Sciatic nerve (tissue), 2 donors: ENCODE results near the gene ASCC3. TPM values are rescaled to one million over a fixed set of nuclear protein-coding genes. Genes with fewer than 3 reads are reported as not detected.

Experiments used
- ATAC-seq: fragments of 200-7000 bp; cut with Tn5 transposase; one replicate; pipeline ENCODE4 v1.9.1; 2020; ENCODE audit warnings: mild to moderate bottlenecking, moderate library complexity
- DNase-seq: peaks from one replicate; pipeline ENCODE4 v3.0.0-alpha.2; 2020; ENCODE audit warnings: low spot score
- intact Hi-C: fragments of 100-400 bp; cut with DNase I; formaldehyde crosslinking; loops from one replicate; pipeline ENCODE4 v1.14.2; 2022
- total RNA-seq: library from RNA; stranded (reverse); fragmentation: NEBNext Ultra II Directional; extraction: Animal tissue kit (Norgen Biotek cat#: 25700); gene quantifications from one replicate; pipeline ENCODE4 v1.2.1, GENCODE V29; 2021
- donor health status: DM: no; HTN: no; CAD: no.
- donor health status: DM: no; HTN: no; CAD: no.

The ASCC3 gene
- total RNA-seq, 1 donor from 2014 or later = 36.9 TPM

- DNase-seq = no peak
- no peak for ATAC-seq
- intact Hi-C loops = loop anchor here (10.0 kb wide), 1 partner anchor 859 kb away; the partner anchor contains the start of gene PRDM13
Measured at GRCh38 chr6:100463630-100464161, 417.4 kb downstream of the ASCC3 start.

GRCh38 chr6:100462706-100463629, 418.2 kb downstream of the ASCC3 start:
- no peak for ATAC-seq
- no peak for DNase-seq
- intact Hi-C loops = loop anchor here (10.0 kb wide), 1 partner anchor 858 kb away; the partner anchor contains the start of gene PRDM13

DNA sequence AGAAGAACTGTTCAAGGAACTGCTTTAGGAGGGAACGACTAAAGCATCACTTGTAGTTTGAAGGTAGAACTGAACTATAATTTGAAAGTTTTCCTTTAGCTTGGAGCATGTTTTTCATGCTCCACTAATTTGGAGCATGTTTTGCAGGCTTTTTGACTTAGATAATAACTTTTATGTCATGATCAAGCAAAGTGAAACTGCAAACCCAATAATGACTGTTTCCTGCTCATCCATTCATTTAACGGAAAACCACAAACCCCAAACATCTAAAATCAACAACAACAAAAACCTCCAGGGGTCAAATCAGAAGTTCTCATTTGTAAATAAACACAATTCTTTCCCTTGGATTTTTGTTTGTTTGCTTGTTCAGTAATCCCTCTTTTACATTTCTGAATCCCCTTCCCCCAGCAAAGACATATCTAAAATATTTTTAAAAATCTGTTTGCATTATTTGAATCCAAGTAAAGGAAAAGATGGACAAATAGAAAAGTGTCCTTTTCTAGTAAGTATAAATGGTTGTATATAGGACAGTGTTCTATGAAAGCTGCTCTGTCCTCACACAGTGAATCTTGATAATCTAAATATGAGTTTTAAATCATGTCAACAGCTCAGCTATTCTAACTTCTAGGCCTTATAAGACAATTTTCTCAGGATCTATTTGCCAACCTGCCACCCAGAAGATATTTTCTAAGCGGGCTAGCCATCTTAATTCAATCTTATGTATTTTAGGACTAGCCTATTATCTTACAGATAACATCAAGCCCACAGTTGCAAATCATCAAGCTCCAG, 419.0 kb downstream of the ASCC3 start:
- DNase-seq = no peak
- intact Hi-C loops = loop anchor here (10.0 kb wide), 1 partner anchor 857 kb away; the partner anchor contains the start of gene PRDM13
- no peak for ATAC-seq

DNA sequence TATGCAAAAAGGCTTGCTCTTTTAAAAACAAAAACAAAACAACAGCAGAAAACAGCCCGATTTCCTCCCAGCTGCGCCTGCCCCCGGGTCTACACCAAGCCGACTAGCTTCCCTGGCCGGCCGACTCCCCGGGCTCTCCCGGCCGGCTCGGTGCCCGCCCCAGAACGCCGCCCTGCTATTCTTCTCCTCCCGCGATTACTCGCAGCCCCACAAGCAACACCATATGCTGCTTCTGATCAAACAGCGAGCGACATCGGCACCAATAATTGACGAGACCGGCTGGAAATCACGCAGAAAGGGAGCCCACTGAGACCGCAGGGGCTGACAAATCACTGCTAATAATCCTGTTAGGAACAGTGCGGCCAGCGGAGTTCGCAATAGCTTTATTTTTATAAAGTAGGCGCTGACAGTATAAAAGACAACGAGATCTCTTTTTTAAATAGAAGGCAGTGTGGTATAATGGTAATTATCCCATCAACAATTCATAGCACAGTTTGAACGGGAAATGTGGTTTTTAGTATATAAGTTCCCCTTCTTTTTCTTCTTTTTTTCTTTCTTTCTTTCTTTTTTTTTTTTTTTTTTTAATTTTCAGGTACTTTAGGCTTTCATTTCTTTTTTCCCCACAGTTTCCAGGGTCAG, 419.7 kb downstream of the ASCC3 start:
- DNase-seq = no peak
- intact Hi-C loops = loop anchor here (10.0 kb wide), 1 partner anchor 857 kb away; the partner anchor contains the start of gene PRDM13
- no peak for ATAC-seq

- intact Hi-C loops = loop anchor here (10.0 kb wide), 1 partner anchor 856 kb away; the partner anchor contains the start of gene PRDM13
- ATAC-seq (no peak), DNase-seq (no peak)
Measured at GRCh38 chr6:100460650-100461204, 420.4 kb downstream of the ASCC3 start.

DNA sequence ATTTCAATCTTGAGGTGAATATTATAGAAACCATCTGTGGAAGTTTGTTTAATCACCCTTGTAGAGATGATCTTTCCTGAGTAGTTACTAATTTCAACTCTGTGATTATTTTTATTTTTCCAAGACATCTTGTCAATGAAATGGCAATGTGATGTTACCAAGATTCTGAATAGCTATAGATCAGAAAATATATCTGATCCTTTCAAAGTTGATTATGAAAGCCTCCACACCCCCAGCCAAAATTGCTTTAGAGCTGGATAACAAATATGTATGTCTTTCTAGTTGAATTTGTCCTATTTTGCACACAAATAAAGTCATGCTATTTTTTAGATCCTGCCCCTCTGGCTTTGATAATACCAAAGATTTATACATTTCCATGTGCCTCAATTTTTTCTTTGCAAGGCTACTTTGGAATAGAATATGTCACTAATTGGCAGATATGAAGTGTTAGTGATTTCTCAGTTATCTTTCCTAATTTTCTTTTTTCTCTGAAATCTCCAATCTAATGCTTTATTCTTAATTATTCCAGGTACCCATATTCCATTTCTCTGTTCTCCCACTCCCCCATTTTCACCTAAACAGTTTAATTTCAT, 421.4 kb downstream of the ASCC3 start:
- ATAC-seq (no peak), DNase-seq (no peak)
- intact Hi-C loops = loop anchor here (10.0 kb wide), 1 partner anchor 855 kb away; the partner anchor contains the start of gene PRDM13

DNA sequence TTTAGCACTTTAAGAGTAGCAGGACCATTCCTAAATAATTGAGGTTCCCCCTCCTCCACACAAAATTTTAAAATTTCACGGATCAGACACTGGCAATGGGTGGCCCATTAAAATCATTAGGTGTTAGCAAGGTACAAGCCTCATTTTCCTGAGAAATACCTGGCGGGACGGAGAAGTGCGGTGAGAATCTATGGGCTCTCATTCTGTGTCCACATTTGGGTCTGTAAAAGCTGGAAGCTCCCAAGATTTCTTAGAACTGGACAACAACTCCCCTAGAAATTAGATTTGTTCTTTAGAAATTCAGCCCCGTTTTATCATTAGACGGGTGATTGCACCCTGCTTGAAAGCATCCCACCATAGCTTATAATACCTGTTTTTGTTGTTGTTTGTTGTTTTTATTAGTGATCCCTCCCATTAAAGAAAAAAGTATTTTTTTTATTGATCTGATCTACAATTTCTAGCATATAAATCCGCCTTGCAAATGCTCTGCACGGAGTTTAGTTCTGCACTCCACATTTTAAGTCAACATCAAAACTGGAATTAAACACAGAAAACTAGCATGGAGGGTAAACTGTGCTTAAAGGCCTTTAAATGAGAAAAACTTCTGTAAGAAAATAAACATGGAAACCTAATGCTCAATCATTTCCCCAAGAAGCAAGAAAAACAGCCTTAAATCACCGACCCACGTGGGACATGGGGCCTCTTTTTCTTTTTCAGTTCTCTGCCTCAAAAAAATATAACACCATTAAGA, 422.1 kb downstream of the ASCC3 start:
- intact Hi-C loops = no loop called here
- ATAC-seq = no peak
- DNase-seq = no peak
